Mucosa of descending colon (tissue), 3 donors: Measurements from ENCODE around the gene ZNF512. TPM values are rescaled to one million over a fixed set of nuclear protein-coding genes. Genes with fewer than 3 reads are reported as not detected.

Experiments
- ATAC-seq: fragments of 200-7000 bp; cut with Tn5 transposase; one replicate; pipeline ENCODE4 v1.9.1; 2020; ENCODE audit warnings: mild to moderate bottlenecking, moderate library complexity
- DNase-seq, 3 donors: peaks; one replicate each; pipeline ENCODE4 v3.0.0-alpha.2; 2020
- H3K36me3 ChIP-seq: fragments of 200-600 bp; one replicate; pipeline ENCODE4 v1.8.0; 2021; ENCODE audit warnings: low read depth, mild to moderate bottlenecking
- H3K4me1 ChIP-seq: fragments of 200-600 bp; one replicate; pipeline ENCODE4 v1.8.0; 2021; ENCODE audit warnings: low read depth, mild to moderate bottlenecking
- H3K4me3 ChIP-seq: fragments of 200-600 bp; one replicate; pipeline ENCODE4 v1.8.0; 2021; ENCODE audit warnings: mild to moderate bottlenecking
- H3K9me3 ChIP-seq: fragments of 200-600 bp; one replicate; pipeline ENCODE4 v1.8.0; 2021; ENCODE audit warnings: mild to moderate bottlenecking
- intact Hi-C, 2 donors: fragments of 100-400 bp; cut with DNase I in 1 of 2; cut with micrococcal nuclease in 1 of 2; formaldehyde crosslinking; loops; one replicate each; pipeline versions ENCODE4 v1.11.0 to v1.11.1; 2022; cut with DNase I, micrococcal nuclease
- total RNA-seq, 3 donors: library from RNA; stranded (reverse); fragmentation: NEBNext Ultra II Directional in 2 of 3; extraction: Animal tissue kit (Norgen Biotek cat#: 25700) in 2 of 3; gene quantifications; one replicate each; pipeline versions ENCODE4 v1.2.1 to v1.2.4, GENCODE V29; 2021 to 2023
- TF ChIP-seq, protein P1 (sequence below): fragments of 200-600 bp; IDR thresholded peaks from one replicate; pipeline ENCODE4 v1.8.0; 2022; ENCODE audit warnings: antibody characterized with exemption, mild to moderate bottlenecking
- donor health status: DM: no; HTN: no; CAD: no; lungs with moderate emphysema.
- donor health status: DM: no; HTN: no; CAD: no.
- donor health status: DM: no; HTN: yes; CAD: no.

ZNF512 gene
- total RNA-seq, 3 donors from 2014 or later = 14.4 to 37.8 (median 19.7) TPM

DNA sequence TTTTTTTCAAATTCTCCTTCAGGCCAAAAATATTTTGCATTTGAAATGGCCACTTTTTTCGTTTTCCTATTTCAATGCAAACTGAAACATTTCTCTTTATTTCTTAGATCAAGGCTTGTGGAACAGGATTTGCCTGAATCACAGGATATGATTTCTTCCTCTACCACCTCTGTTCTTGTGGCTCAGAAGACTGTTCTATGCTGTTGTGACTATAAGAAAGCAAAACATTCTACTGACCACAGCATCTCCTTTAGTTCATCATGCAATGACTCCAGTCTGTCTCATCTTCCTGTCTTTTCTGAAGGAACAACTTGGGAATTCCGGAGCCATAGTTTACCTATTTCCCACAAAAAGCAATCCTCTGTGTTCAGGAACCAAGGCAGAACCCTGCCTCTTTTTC lies 16.2 kb upstream of the ZNF512 start:
- H3K4me3 ChIP-seq = no peak overlapping the region
- H3K36me3 ChIP-seq = no peaks in the 10 kb centered on the region
- H3K9me3 ChIP-seq = no peaks in the 10 kb centered on the region
- TF ChIP-seq, protein P1, sequence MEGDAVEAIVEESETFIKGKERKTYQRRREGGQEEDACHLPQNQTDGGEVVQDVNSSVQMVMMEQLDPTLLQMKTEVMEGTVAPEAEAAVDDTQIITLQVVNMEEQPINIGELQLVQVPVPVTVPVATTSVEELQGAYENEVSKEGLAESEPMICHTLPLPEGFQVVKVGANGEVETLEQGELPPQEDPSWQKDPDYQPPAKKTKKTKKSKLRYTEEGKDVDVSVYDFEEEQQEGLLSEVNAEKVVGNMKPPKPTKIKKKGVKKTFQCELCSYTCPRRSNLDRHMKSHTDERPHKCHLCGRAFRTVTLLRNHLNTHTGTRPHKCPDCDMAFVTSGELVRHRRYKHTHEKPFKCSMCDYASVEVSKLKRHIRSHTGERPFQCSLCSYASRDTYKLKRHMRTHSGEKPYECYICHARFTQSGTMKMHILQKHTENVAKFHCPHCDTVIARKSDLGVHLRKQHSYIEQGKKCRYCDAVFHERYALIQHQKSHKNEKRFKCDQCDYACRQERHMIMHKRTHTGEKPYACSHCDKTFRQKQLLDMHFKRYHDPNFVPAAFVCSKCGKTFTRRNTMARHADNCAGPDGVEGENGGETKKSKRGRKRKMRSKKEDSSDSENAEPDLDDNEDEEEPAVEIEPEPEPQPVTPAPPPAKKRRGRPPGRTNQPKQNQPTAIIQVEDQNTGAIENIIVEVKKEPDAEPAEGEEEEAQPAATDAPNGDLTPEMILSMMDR = no peak
- intact Hi-C loops = no loop called here
- H3K4me1 ChIP-seq = no peaks in the 10 kb centered on the region
- ATAC-seq = no peak
- DNase-seq = no peak

GRCh38 chr2:27569398-27569797 lies 13.4 kb upstream of the ZNF512 start:
- intact Hi-C loops = no loop called here
- Histone ChIP-seq H3K9me3 (peaks cover 13% of the 10 kb centered on the region), H3K36me3 (no peaks in the 10 kb centered on the region), H3K4me3 (no peak overlapping the region), H3K4me1 (no peaks in the 10 kb centered on the region)
- no peak for DNase-seq
- ATAC-seq = no peak
- TF ChIP-seq, protein P1 = no peak

- Histone ChIP-seq H3K9me3 (peaks cover 25% of the 10 kb centered on the region), H3K4me3 (no peak overlapping the region), H3K36me3 (no peaks in the 10 kb centered on the region), H3K4me1 (no peaks in the 10 kb centered on the region)
- DNase-seq (no peak), ATAC-seq (no peak)
- TF ChIP-seq, protein P1 = no peak
- intact Hi-C loops = no loop called here
These were observed 11.6 kb upstream of the ZNF512 start for GRCh38 chr2:27571197-27571596.

DNA sequence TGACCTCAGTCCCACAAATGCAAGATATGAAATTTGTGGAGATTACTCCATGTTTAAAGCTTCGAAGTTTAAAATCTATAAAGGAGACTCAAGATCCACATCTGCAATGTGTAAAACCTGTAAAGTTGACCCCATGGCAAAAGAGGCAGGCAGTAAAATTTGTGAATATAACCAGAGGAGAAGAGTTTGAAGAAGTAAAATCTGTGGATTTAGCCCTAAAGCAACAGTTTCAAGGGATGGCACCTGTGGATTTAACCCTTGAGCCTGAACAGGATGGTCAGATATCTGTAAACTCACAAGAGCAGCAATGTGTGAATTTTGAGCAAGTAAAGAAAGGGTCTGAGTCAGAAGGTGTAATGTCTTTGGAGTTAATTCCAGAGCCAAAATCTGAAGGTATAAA lies 11.2 kb upstream of the ZNF512 start:
- H3K9me3 ChIP-seq = peaks cover 25% of the 10 kb centered on the region
- H3K36me3 ChIP-seq = no peaks in the 10 kb centered on the region
- intact Hi-C loops = no loop called here
- H3K4me3 ChIP-seq = no peak overlapping the region
- TF ChIP-seq, protein P1 = no peak
- ATAC-seq (no peak), DNase-seq (no peak)
- no peaks in the 10 kb centered on the region for H3K4me1 ChIP-seq

- ATAC-seq (no peak), DNase-seq (no peak)
- intact Hi-C loops = no loop called here
- TF ChIP-seq, protein P1 = no peak
- no peaks in the 10 kb centered on the region for H3K36me3 ChIP-seq
- no peak overlapping the region for H3K4me3 ChIP-seq
- H3K4me1 ChIP-seq = no peaks in the 10 kb centered on the region
- H3K9me3 ChIP-seq = peaks cover 32% of the 10 kb centered on the region
These were observed 10.4 kb upstream of the ZNF512 start for GRCh38 chr2:27572439-27572838.

GRCh38 chr2:27572998-27573429 lies 9.8 kb upstream of the ZNF512 start:
- intact Hi-C loops = no loop called here
- peaks cover 38% of the 10 kb centered on the region for H3K9me3 ChIP-seq
- H3K36me3 ChIP-seq = no peaks in the 10 kb centered on the region
- TF ChIP-seq, protein P1 = no peak
- H3K4me1 ChIP-seq = no peaks in the 10 kb centered on the region
- no peak for DNase-seq
- no peak overlapping the region for H3K4me3 ChIP-seq
- no peak for ATAC-seq
